Measurements from ENCODE around the gene FGF12.

- TF ChIP-seq CTCF (IDR thresholded peaks at IDR 0.05) (no peak), POLR2AphosphoS5 (IDR thresholded peaks at IDR 0.05; ENCODE audit: low read depth, low read length) (no peak)
- TF ChIP-seq, protein P1, sequence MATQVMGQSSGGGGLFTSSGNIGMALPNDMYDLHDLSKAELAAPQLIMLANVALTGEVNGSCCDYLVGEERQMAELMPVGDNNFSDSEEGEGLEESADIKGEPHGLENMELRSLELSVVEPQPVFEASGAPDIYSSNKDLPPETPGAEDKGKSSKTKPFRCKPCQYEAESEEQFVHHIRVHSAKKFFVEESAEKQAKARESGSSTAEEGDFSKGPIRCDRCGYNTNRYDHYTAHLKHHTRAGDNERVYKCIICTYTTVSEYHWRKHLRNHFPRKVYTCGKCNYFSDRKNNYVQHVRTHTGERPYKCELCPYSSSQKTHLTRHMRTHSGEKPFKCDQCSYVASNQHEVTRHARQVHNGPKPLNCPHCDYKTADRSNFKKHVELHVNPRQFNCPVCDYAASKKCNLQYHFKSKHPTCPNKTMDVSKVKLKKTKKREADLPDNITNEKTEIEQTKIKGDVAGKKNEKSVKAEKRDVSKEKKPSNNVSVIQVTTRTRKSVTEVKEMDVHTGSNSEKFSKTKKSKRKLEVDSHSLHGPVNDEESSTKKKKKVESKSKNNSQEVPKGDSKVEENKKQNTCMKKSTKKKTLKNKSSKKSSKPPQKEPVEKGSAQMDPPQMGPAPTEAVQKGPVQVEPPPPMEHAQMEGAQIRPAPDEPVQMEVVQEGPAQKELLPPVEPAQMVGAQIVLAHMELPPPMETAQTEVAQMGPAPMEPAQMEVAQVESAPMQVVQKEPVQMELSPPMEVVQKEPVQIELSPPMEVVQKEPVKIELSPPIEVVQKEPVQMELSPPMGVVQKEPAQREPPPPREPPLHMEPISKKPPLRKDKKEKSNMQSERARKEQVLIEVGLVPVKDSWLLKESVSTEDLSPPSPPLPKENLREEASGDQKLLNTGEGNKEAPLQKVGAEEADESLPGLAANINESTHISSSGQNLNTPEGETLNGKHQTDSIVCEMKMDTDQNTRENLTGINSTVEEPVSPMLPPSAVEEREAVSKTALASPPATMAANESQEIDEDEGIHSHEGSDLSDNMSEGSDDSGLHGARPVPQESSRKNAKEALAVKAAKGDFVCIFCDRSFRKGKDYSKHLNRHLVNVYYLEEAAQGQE (IDR thresholded peaks at IDR 0.05; ENCODE audit: insufficient read depth in 1 of 2, low read depth in 2 of 2, low read length in 1 of 2), result no peak
Observed at GRCh38 chr3:192706272-192706671, 21.1 kb downstream of the FGF12 start.

Measured in Panc1 (cell line).